HG03280 (cell line): ENCODE results near the gene CIAO3.
"Not testable (repeated sequence)": the region's sequence is repeated elsewhere in the genome, so short reads cannot be mapped to it uniquely, and the experiment has no call there.

ENCODE experiments used
- ATAC-seq: cut with Tn5 transposase; IDR thresholded peaks from one replicate; pipeline ENCODE4 v1.9.1; 2021; ENCODE audit warnings: mild to moderate bottlenecking, moderate library complexity; ENCODE audit not compliant: unreplicated experiment

The CIAO3 gene

GRCh38 chr16:776298-776697 lies 35.5 kb upstream of the CIAO3 start:
- not testable (repeated sequence) for ATAC-seq

- ATAC-seq, result no peak
Measured at GRCh38 chr16:775236-775796, 34.5 kb upstream of the CIAO3 start.

GRCh38 chr16:774086-775001 lies 33.5 kb upstream of the CIAO3 start:
- no peak for ATAC-seq

GRCh38 chr16:772959-773358 lies 32.2 kb upstream of the CIAO3 start:
- no peak for ATAC-seq

- no peak for ATAC-seq
Measured at GRCh38 chr16:770411-770810, 29.6 kb upstream of the CIAO3 start.

GRCh38 chr16:769934-770333 lies 29.1 kb upstream of the CIAO3 start:
- no peak for ATAC-seq

- ATAC-seq, result no peak
Measured at GRCh38 chr16:769184-769784, 28.5 kb upstream of the CIAO3 start.

GRCh38 chr16:768428-768827 lies 27.6 kb upstream of the CIAO3 start:
- no peak for ATAC-seq

- ATAC-seq, result no peak
Measured at GRCh38 chr16:767743-768235, 27.0 kb upstream of the CIAO3 start.

- ATAC-seq, result no peak
Measured at GRCh38 chr16:766820-767640, 26.2 kb upstream of the CIAO3 start.

GRCh38 chr16:766008-766819 lies 25.4 kb upstream of the CIAO3 start:
- no peak for ATAC-seq

GRCh38 chr16:765488-765865 lies 24.7 kb upstream of the CIAO3 start:
- no peak for ATAC-seq

- ATAC-seq, result no peak
Measured at GRCh38 chr16:764848-765487, 24.2 kb upstream of the CIAO3 start.

GRCh38 chr16:764184-764750 lies 23.5 kb upstream of the CIAO3 start:
- ATAC-seq, result no peak

- ATAC-seq, result no peak
Measured at GRCh38 chr16:763369-764183, 22.8 kb upstream of the CIAO3 start.

- no peak for ATAC-seq
Measured at GRCh38 chr16:762595-763268, 21.9 kb upstream of the CIAO3 start.

- no peak for ATAC-seq
Measured at GRCh38 chr16:761625-762513, 21.1 kb upstream of the CIAO3 start.
